ENCODE data around the gene SLC9A4.

- TF ChIP-seq CREM (IDR thresholded peaks at IDR 0.05; ENCODE audit: low read depth) (no peak), CBFB (CRISPR knock-in tag; IDR thresholded peaks at IDR 0.05) (no peak), SP2 (IDR thresholded peaks at IDR 0.05; ENCODE audit: extremely low read depth, low read depth, low read length, poor library complexity, severe bottlenecking) (no peak), ZBTB1 (CRISPR knock-in tag; IDR thresholded peaks at IDR 0.05; ENCODE audit: borderline replicate concordance, low read depth) (no peak), DLX4 (CRISPR knock-in tag; IDR thresholded peaks at IDR 0.05) (no peak), CTCF (IDR thresholded peaks at IDR 0.05 in 2 of 3, conservative IDR thresholded peaks at IDR 0.05 in 1 of 3; ENCODE audit: insufficient read depth in 2 of 3, low read depth in 1 of 3, low read length in 3 of 3) (no peak), MTA1 (IDR thresholded peaks at IDR 0.05; ENCODE audit: borderline replicate concordance) (no peak), REST (IDR thresholded peaks at IDR 0.05; ENCODE audit: borderline replicate concordance) (no peak), REST (CRISPR knock-in tag; IDR thresholded peaks at IDR 0.05; ENCODE audit: low read depth) (no peak), EZH2 (IDR thresholded peaks at IDR 0.05; ENCODE audit: borderline replicate concordance, low read depth, low read length) (no peak), ATF3 (IDR thresholded peaks at IDR 0.05) (no peak), ATF3 (CRISPR knock-in tag; conservative IDR thresholded peaks at IDR 0.05) (no peak)
Measured at GRCh38 chr2:102481931-102482330, 8.9 kb downstream of the SLC9A4 start.

All from K562 (cell line).